Esophagus squamous epithelium (tissue), 4 donors: ENCODE results near the gene TBL1X.

Source experiments
- POLR2A ChIP-seq, 4 donors: fragments of 450-650 bp; IDR thresholded peaks; one replicate each; pipeline ENCODE4 v1.6.1; 2017; ENCODE audit warnings: antibody characterized with exemption in 4 of 4, mild to moderate bottlenecking in 4 of 4, moderate library complexity in 3 of 4
- TF ChIP-seq, protein P1 (sequence below), 6 experiments: fragments of 450-650 bp in 4 of 6; fragments of 200-600 bp in 2 of 6; sonication (generic) in 2 of 6; IDR thresholded peaks; one replicate each; pipeline ENCODE4 v1.5.1; 2016 to 2019; ENCODE audit warnings: antibody characterized with exemption in 6 of 6, mild to moderate bottlenecking in 4 of 6, moderate library complexity in 4 of 6

DNA sequence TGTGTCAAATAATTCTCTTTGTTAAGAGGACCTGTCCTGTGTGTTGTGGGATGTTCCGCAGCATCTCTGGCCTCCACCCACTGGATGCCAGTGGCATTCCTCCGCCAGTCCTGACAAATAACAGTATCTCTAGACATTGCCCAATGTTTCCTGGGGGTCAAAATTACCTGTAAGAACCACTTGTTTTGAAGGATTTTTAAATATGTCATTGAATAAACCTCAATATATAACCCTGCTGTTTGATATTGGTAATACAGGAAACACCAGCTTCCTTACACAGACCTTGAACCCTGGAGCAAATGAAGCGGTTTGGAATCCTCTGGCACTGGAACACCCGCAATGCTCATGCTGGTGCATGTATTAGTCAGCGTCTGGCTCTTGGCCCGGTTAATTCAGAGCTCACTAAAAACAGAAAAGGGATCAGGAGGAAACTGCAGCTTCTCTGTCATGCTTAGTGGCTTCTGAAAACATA, 101.3 kb downstream of the TBL1X start:
- TF ChIP-seq POLR2A (IDR thresholded peaks at IDR 0.05): no peak
- TF ChIP-seq, protein P1, sequence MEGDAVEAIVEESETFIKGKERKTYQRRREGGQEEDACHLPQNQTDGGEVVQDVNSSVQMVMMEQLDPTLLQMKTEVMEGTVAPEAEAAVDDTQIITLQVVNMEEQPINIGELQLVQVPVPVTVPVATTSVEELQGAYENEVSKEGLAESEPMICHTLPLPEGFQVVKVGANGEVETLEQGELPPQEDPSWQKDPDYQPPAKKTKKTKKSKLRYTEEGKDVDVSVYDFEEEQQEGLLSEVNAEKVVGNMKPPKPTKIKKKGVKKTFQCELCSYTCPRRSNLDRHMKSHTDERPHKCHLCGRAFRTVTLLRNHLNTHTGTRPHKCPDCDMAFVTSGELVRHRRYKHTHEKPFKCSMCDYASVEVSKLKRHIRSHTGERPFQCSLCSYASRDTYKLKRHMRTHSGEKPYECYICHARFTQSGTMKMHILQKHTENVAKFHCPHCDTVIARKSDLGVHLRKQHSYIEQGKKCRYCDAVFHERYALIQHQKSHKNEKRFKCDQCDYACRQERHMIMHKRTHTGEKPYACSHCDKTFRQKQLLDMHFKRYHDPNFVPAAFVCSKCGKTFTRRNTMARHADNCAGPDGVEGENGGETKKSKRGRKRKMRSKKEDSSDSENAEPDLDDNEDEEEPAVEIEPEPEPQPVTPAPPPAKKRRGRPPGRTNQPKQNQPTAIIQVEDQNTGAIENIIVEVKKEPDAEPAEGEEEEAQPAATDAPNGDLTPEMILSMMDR (IDR thresholded peaks at IDR 0.05): peak in 1 of 6 experiments; percentile 21
